ENCODE measurements around the gene ANKS3. TPM values are rescaled to one million over a fixed set of nuclear protein-coding genes. Genes with fewer than 3 reads are reported as not detected.

The ANKS3 gene
- total RNA-seq, 1 experiment from 2014 or later, result 25.5 TPM

GRCh38 chr16:4704491-4704890 is 29.6 kb downstream of the ANKS3 start:
- H3K36me3 ChIP-seq (ENCODE audit: control insufficient read depth in 1 of 2, insufficient read depth in 2 of 2, low read length in 2 of 2), result peaks cover 8 to 15% of the 10 kb centered on the region in 2 experiments
- no peaks in the 10 kb centered on the region for H3K9me2 ChIP-seq (ENCODE audit: insufficient read depth)
- ATAC-seq (no peak), DNase-seq (ENCODE audit: low read depth, low spot score) (no peak)
- BruUV-seq (replicated peaks), result no TSS peak
- ChIA-PET RAD21 (ENCODE audit: low non-redundant PET in 1 of 2, low total read pairs in 2 of 2, uncharacterized antibody in 2 of 2, unreplicated experiment in 2 of 2) (interaction anchor here in 1 of 2 experiments (0.5 kb wide), 1 partner anchor 251 kb away, joined by 3 read pairs; no protein-coding TSS in a partner anchor), CTCF (interaction anchor here (0.6 kb wide), 1 partner anchor 11 kb away, joined by 3 read pairs; no protein-coding TSS in a partner anchor), POLR2A (interaction anchor here (1.1 kb wide), 1 partner anchor 12 kb away, joined by 3 read pairs; no protein-coding TSS in a partner anchor)
- no peak overlapping the region for H2AFZ ChIP-seq (ENCODE audit: low read depth, low read length, poor library complexity, severe bottlenecking)
- no peak for TF ChIP-seq POLR2AphosphoS5 (IDR thresholded peaks at IDR 0.05; ENCODE audit: low read depth, low read length)
- TF ChIP-seq ELF1 (IDR thresholded peaks at IDR 0.05; ENCODE audit: borderline replicate concordance, low read depth), result no peak
- intact Hi-C loops (cut with micrococcal nuclease), result no loop called here
- no peak overlapping the region for H3K9ac ChIP-seq (ENCODE audit: low read length)
- no peaks in the 10 kb centered on the region for H3K4me1 ChIP-seq (ENCODE audit: control insufficient read depth in 1 of 2, insufficient read depth in 2 of 2, low read length in 2 of 2)
- H4K20me1 ChIP-seq (ENCODE audit: insufficient read depth), result no peaks in the 10 kb centered on the region
- H3K4me3 ChIP-seq (replicated peaks in 1 of 2; ENCODE audit: low read depth in 1 of 2, low read length in 2 of 2), result no peak overlapping the region
- no peak overlapping the region for H3K4me2 ChIP-seq (ENCODE audit: low read length)
- H3K27ac ChIP-seq (ENCODE audit: low read depth, low read length), result no peak overlapping the region
- H3K79me2 ChIP-seq (ENCODE audit: insufficient read depth, low read length), result no peaks in the 10 kb centered on the region
- H3K27me3 ChIP-seq (ENCODE audit: insufficient read depth, low read length), result no peaks in the 10 kb centered on the region
- H3K9me3 ChIP-seq (ENCODE audit: control insufficient read depth in 1 of 2, insufficient read depth in 1 of 2, low read depth in 1 of 2, low read length in 2 of 2), result no peaks in the 10 kb centered on the region

- ChIA-PET CTCF (no interaction called here), RAD21 (ENCODE audit: low non-redundant PET in 1 of 2, low total read pairs in 2 of 2, uncharacterized antibody in 2 of 2, unreplicated experiment in 2 of 2) (interaction anchor here in 1 of 2 experiments (0.5 kb wide), 1 partner anchor 252 kb away, joined by 3 read pairs; no protein-coding TSS in a partner anchor)
- H3K9ac ChIP-seq (ENCODE audit: low read length), result no peak overlapping the region
- no peak for TF ChIP-seq ATF3 (IDR thresholded peaks at IDR 0.05)
- TF ChIP-seq ZFX (IDR thresholded peaks at IDR 0.05), result no peak
- TF ChIP-seq CEBPB (IDR thresholded peaks at IDR 0.05; ENCODE audit: low read depth), result no peak
- TF ChIP-seq SIN3A (IDR thresholded peaks at IDR 0.05; ENCODE audit: low read depth), result no peak
- no peak for TF ChIP-seq CBX3 (IDR thresholded peaks at IDR 0.05; ENCODE audit: low read depth)
- TF ChIP-seq YY1 (IDR thresholded peaks at IDR 0.05; ENCODE audit: extremely low read depth, insufficient replicate concordance, low read depth, low read length), result no peak
- TF ChIP-seq SRF (IDR thresholded peaks at IDR 0.05; ENCODE audit: low read depth), result no peak
- no peak for TF ChIP-seq EGR1 (IDR thresholded peaks at IDR 0.05; ENCODE audit: low read depth)
- no peak for TF ChIP-seq POLR2AphosphoS5 (IDR thresholded peaks at IDR 0.05; ENCODE audit: low read depth, low read length)
- no peak for TF ChIP-seq TCF7L2 (IDR thresholded peaks at IDR 0.05; ENCODE audit: borderline replicate concordance, extremely low read depth, insufficient read depth, insufficient read length)
- no peak for TF ChIP-seq CTCF (IDR thresholded peaks at IDR 0.05 in 2 of 3, conservative IDR thresholded peaks at IDR 0.05 in 1 of 3; ENCODE audit: borderline replicate concordance in 1 of 3, insufficient read depth in 1 of 3, low read depth in 2 of 3, low read length in 2 of 3)
- no peak for TF ChIP-seq EZH2 (IDR thresholded peaks at IDR 0.05)
- TF ChIP-seq REST (IDR thresholded peaks at IDR 0.05; ENCODE audit: low read depth), result no peak
- TF ChIP-seq RAD21 (IDR thresholded peaks at IDR 0.05; ENCODE audit: low read depth), result no peak
- TF ChIP-seq SP1 (IDR thresholded peaks at IDR 0.05; ENCODE audit: low read depth), result no peak
Observed at GRCh38 chr16:4703906-4704305, 30.2 kb downstream of the ANKS3 start.

More at GRCh38 chr16:4703906-4704305, 30.2 kb downstream of the ANKS3 start:
- H3K27ac ChIP-seq (ENCODE audit: low read depth, low read length), result no peak overlapping the region
- no peaks in the 10 kb centered on the region for H4K20me1 ChIP-seq (ENCODE audit: insufficient read depth)
- H3K4me1 ChIP-seq (ENCODE audit: control insufficient read depth in 1 of 2, insufficient read depth in 2 of 2, low read length in 2 of 2), result no peaks in the 10 kb centered on the region
- POLR2A ChIA-PET, result no interaction called here
- H3K9me2 ChIP-seq (ENCODE audit: insufficient read depth), result no peaks in the 10 kb centered on the region
- H2AFZ ChIP-seq (ENCODE audit: low read depth, low read length, poor library complexity, severe bottlenecking), result no peak overlapping the region
- no peak for DNase-seq (ENCODE audit: low read depth, low spot score)
- no peak overlapping the region for H3K4me2 ChIP-seq (ENCODE audit: low read length)
- H3K27me3 ChIP-seq (ENCODE audit: insufficient read depth, low read length), result no peaks in the 10 kb centered on the region
- no peaks in the 10 kb centered on the region for H3K79me2 ChIP-seq (ENCODE audit: insufficient read depth, low read length)
- no TSS peak for BruUV-seq (replicated peaks)
- no peak for ATAC-seq
- H3K9me3 ChIP-seq (ENCODE audit: control insufficient read depth in 1 of 2, insufficient read depth in 1 of 2, low read depth in 1 of 2, low read length in 2 of 2), result no peaks in the 10 kb centered on the region
- no peak overlapping the region for H3K4me3 ChIP-seq (replicated peaks in 1 of 2; ENCODE audit: low read depth in 1 of 2, low read length in 2 of 2)
- intact Hi-C loops (cut with micrococcal nuclease), result no loop called here
- H3K36me3 ChIP-seq (ENCODE audit: control insufficient read depth in 1 of 2, insufficient read depth in 2 of 2, low read length in 2 of 2), result peaks cover 8 to 21% of the 10 kb centered on the region in 2 experiments; a peak in 3 of 4 replicates
